WTC11 (cell line): ENCODE measurements around the gene RBMS1. TPM values are rescaled to one million over a fixed set of nuclear protein-coding genes. Genes with fewer than 3 reads are reported as not detected.

Source experiments
- ATAC-seq: fragments of 200-7000 bp; cut with Tn5 transposase; 2 replicates; pipeline ENCODE4 v1.10.0; 2021; ENCODE audit warnings: mild to moderate bottlenecking, moderate library complexity
- CTCF ChIA-PET: fragments of 300-600 bp; sonication (Branson Sonifier 250); formaldehyde crosslinking; loops from one replicate; lab custom pipeline; 2021; ENCODE audit warnings: antibody characterized with exemption; lab: Charles Lee
- POLR2A ChIA-PET: fragments of 350-600 bp; sonication (Branson Sonifier 250); formaldehyde crosslinking; loops from one replicate; lab custom pipeline; 2021; ENCODE audit warnings: antibody characterized with exemption; lab: Charles Lee
- DNase-seq: peaks from one replicate; pipeline ENCODE4 v3.0.0; 2021; ENCODE audit warnings: low spot score
- H3K27ac Mint-ChIP-seq: 2 replicates; pipeline ENCODE4 v1.8.0; 2021; ENCODE audit warnings: mixed read lengths
- H3K27me3 Mint-ChIP-seq: 2 replicates; pipeline ENCODE4 v1.8.0; 2021; ENCODE audit warnings: low read depth, mild to moderate bottlenecking, moderate library complexity, mixed read lengths
- H3K36me3 Mint-ChIP-seq: 2 replicates; pipeline ENCODE4 v1.8.0; 2021; ENCODE audit warnings: mixed read lengths
- H3K4me1 Mint-ChIP-seq: 2 replicates; pipeline ENCODE4 v1.8.0; 2022; ENCODE audit warnings: mixed read lengths
- H3K4me3 Mint-ChIP-seq: 2 replicates; pipeline ENCODE4 v1.8.0; 2021; ENCODE audit warnings: mild to moderate bottlenecking, moderate library complexity, mixed read lengths
- H3K9me3 Mint-ChIP-seq: 2 replicates; pipeline ENCODE4 v1.8.0; 2021; ENCODE audit warnings: mixed read lengths
- AFF4 ChIP-seq: sonication (generic); formaldehyde crosslinking; IDR thresholded peaks from 2 replicates; pipeline ENCODE4 v1.8.1; 2023; ENCODE audit warnings: mild to moderate bottlenecking, missing genetic modification reagents, borderline replicate concordance
- ATF1 ChIP-seq: sonication (generic); formaldehyde crosslinking; IDR thresholded peaks from 2 replicates; pipeline ENCODE4 v1.8.1; 2023; ENCODE audit warnings: mild to moderate bottlenecking, moderate library complexity, missing genetic modification reagents
- E2F5 ChIP-seq: sonication (generic); formaldehyde crosslinking; IDR thresholded peaks from 2 replicates; pipeline ENCODE4 v1.8.1; 2022; ENCODE audit warnings: mild to moderate bottlenecking, moderate library complexity, missing genetic modification reagents
- HMGXB4 ChIP-seq: sonication (generic); formaldehyde crosslinking; IDR thresholded peaks from 2 replicates; pipeline ENCODE4 v1.8.1; 2023; ENCODE audit warnings: mild to moderate bottlenecking, moderate library complexity, missing genetic modification reagents
- JUN ChIP-seq: sonication (generic); formaldehyde crosslinking; IDR thresholded peaks from 2 replicates; pipeline ENCODE4 v1.8.0; 2023; ENCODE audit warnings: mild to moderate bottlenecking, missing genetic modification reagents
- MLX ChIP-seq: sonication (generic); formaldehyde crosslinking; IDR thresholded peaks from 2 replicates; pipeline ENCODE4 v1.8.1; 2023; ENCODE audit warnings: mild to moderate bottlenecking, missing genetic modification reagents, moderate library complexity
- NR3C1 ChIP-seq: sonication (generic); formaldehyde crosslinking; conservative IDR thresholded peaks from 2 replicates; pipeline ENCODE4 v1.8.1; 2023; ENCODE audit warnings: low read depth, mild to moderate bottlenecking, missing genetic modification reagents
- OVOL2 ChIP-seq: fragments of 250-450 bp; sonication (Bioruptor Pico); IDR thresholded peaks from 2 replicates; pipeline ENCODE4 v1.9.0; 2021; ENCODE audit warnings: mild to moderate bottlenecking, borderline replicate concordance
- TEAD4 ChIP-seq: sonication (generic); formaldehyde crosslinking; IDR thresholded peaks from 2 replicates; pipeline ENCODE4 v1.8.0; 2022; ENCODE audit warnings: mild to moderate bottlenecking, missing genetic modification reagents
- USF2 ChIP-seq: sonication (generic); formaldehyde crosslinking; IDR thresholded peaks from 2 replicates; pipeline ENCODE4 v1.8.1; 2023; ENCODE audit warnings: mild to moderate bottlenecking, missing genetic modification reagents, moderate library complexity
- ZBTB21 ChIP-seq: sonication (generic); formaldehyde crosslinking; IDR thresholded peaks from 2 replicates; pipeline ENCODE4 v1.8.1; 2023; ENCODE audit warnings: mild to moderate bottlenecking, missing genetic modification reagents, borderline replicate concordance
- ZNF121 ChIP-seq: sonication (generic); formaldehyde crosslinking; IDR thresholded peaks from 2 replicates; pipeline ENCODE4 v1.8.0; 2023; ENCODE audit warnings: missing genetic modification reagents
- ZNF263 ChIP-seq: sonication (generic); formaldehyde crosslinking; IDR thresholded peaks from 2 replicates; pipeline ENCODE4 v1.8.1; 2022; ENCODE audit warnings: low read depth, mild to moderate bottlenecking, moderate library complexity, missing genetic modification reagents
- ZNF416 ChIP-seq: fragments of 250-450 bp; sonication (Bioruptor Pico); IDR thresholded peaks from 2 replicates; pipeline ENCODE4 v1.9.0; 2021; ENCODE audit warnings: mild to moderate bottlenecking, inconsistent platforms
- ZNF423 ChIP-seq: fragments of 250-450 bp; sonication (Bioruptor Pico); IDR thresholded peaks from 2 replicates; pipeline ENCODE4 v2.1.2; 2022; ENCODE audit warnings: mild to moderate bottlenecking, moderate library complexity
- total RNA-seq: library from RNA; stranded (reverse); gene quantifications from 3 replicates; pipeline ENCODE4 v1.2.3, GENCODE V29; 2021
- TF ChIP-seq, protein P1 (sequence below): sonication (generic); formaldehyde crosslinking; IDR thresholded peaks from 2 replicates; pipeline ENCODE4 v1.8.1; 2022; ENCODE audit warnings: mild to moderate bottlenecking, missing genetic modification reagents, moderate library complexity, borderline replicate concordance

RBMS1 gene
- total RNA-seq, 1 experiment from 2014 or later, result 56.3 TPM

- DNase-seq, result no peak
- ChIA-PET CTCF (interaction anchor here (0.6 kb wide), 1 partner anchor 13 kb away, joined by 4 read pairs; no protein-coding TSS in a partner anchor), POLR2A (no interaction called here)
These were observed 236.4 kb downstream of the RBMS1 start for GRCh38 chr2:160257041-160257742.

GRCh38 chr2:160256507-160256906 lies 237.1 kb downstream of the RBMS1 start:
- H3K9me3 Mint-ChIP-seq, result peaks cover 11% of the 10 kb centered on the region
- no peak for ATAC-seq
- CTCF ChIA-PET, result no interaction called here
- TF ChIP-seq ZNF121 (CRISPR knock-in tag), result no peak
- no peak for TF ChIP-seq MLX (CRISPR knock-in tag)
- TF ChIP-seq OVOL2 (CRISPR knock-in tag), result no peak
- TF ChIP-seq HMGXB4, result no peak
- H3K4me1 Mint-ChIP-seq, result 0 out of 2 replicates have a peak, but pooled peaks cover 5% of the 10 kb centered on the region
- no peak overlapping the region for H3K27ac Mint-ChIP-seq
- no peak for DNase-seq
- H3K36me3 Mint-ChIP-seq, result no peaks in the 10 kb centered on the region
- no peak overlapping the region for H3K4me3 Mint-ChIP-seq
- H3K27me3 Mint-ChIP-seq, result peaks cover 3% of the 10 kb centered on the region
- POLR2A ChIA-PET, result no interaction called here

More at GRCh38 chr2:160257041-160257742, 236.4 kb downstream of the RBMS1 start:
- peaks cover 11% of the 10 kb centered on the region for H3K9me3 Mint-ChIP-seq
- 0 out of 2 replicates have a peak, but pooled peaks cover 5% of the 10 kb centered on the region for H3K4me1 Mint-ChIP-seq
- no peak overlapping the region for H3K27ac Mint-ChIP-seq
- peaks cover 3% of the 10 kb centered on the region for H3K27me3 Mint-ChIP-seq
- H3K4me3 Mint-ChIP-seq, result no peak overlapping the region
- H3K36me3 Mint-ChIP-seq, result no peaks in the 10 kb centered on the region
- ATAC-seq, result no peak
- TF ChIP-seq ZBTB21 (CRISPR knock-in tag) (no peak), ZNF423 (CRISPR knock-in tag) (no peak)

- Mint-ChIP-seq H3K4me3 (no peak overlapping the region), H3K9me3 (peaks cover 11% of the 10 kb centered on the region), H3K4me1 (0 out of 2 replicates have a peak, but pooled peaks cover 5% of the 10 kb centered on the region), H3K27ac (no peak overlapping the region), H3K27me3 (peaks cover 3% of the 10 kb centered on the region), H3K36me3 (no peaks in the 10 kb centered on the region)
- ChIA-PET POLR2A (no interaction called here), CTCF (no interaction called here)
- DNase-seq (no peak), ATAC-seq (no peak)
- TF ChIP-seq JUN (CRISPR knock-in tag) (no peak), ZNF263 (CRISPR knock-in tag) (no peak), USF2 (CRISPR knock-in tag) (no peak), MLX (CRISPR knock-in tag) (no peak), ATF1 (CRISPR knock-in tag) (no peak), AFF4 (CRISPR knock-in tag) (no peak), ZNF416 (no peak), NR3C1 (CRISPR knock-in tag) (no peak), E2F5 (CRISPR knock-in tag) (no peak), TEAD4 (CRISPR knock-in tag) (no peak)
- TF ChIP-seq, protein P1, sequence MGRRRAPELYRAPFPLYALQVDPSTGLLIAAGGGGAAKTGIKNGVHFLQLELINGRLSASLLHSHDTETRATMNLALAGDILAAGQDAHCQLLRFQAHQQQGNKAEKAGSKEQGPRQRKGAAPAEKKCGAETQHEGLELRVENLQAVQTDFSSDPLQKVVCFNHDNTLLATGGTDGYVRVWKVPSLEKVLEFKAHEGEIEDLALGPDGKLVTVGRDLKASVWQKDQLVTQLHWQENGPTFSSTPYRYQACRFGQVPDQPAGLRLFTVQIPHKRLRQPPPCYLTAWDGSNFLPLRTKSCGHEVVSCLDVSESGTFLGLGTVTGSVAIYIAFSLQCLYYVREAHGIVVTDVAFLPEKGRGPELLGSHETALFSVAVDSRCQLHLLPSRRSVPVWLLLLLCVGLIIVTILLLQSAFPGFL (CRISPR knock-in tag), result no peak
These were observed 238.2 kb downstream of the RBMS1 start for GRCh38 chr2:160255408-160255807.
